ENCODE data around the gene BRICD5. TPM values are rescaled to one million over a fixed set of nuclear protein-coding genes. Genes with fewer than 3 reads are reported as not detected.

Gene BRICD5
- total and polyA plus RNA-seq, 4 donors = 2.1 to 13.5 (median 9.3) TPM

- Histone ChIP-seq H3K36me3 (ENCODE audit: control insufficient read depth in 4 of 4, insufficient read depth in 4 of 4, low read length in 4 of 4) (no peaks in the 10 kb centered on the region), H3K4me1 (ENCODE audit: control insufficient read depth in 5 of 5, insufficient read depth in 5 of 5, low read length in 5 of 5) (no peaks in the 10 kb centered on the region), H3K4me3 (no peak overlapping the region), H3K9ac (ENCODE audit: insufficient read depth in 1 of 2, low read length in 2 of 2) (no peak overlapping the region), H3K27ac (ENCODE audit: low read depth in 1 of 2, low read length in 1 of 2) (no peak overlapping the region), H3K27me3 (ENCODE audit: control insufficient read depth in 3 of 3, insufficient read depth in 3 of 3, low read length in 2 of 3) (no peaks in the 10 kb centered on the region), H3K9me3 (ENCODE audit: control insufficient read depth in 4 of 4, insufficient read depth in 3 of 4, low read length in 3 of 4) (no peaks in the 10 kb centered on the region)
- ATAC-seq (ENCODE audit: insufficient read depth, low FRiP score) (no peak), DNase-seq (no peak)
- no peak for TF ChIP-seq CTCF (IDR thresholded peaks at IDR 0.05; ENCODE audit: control extremely low read depth, extremely low read depth)
- WGBS, 2 donors = 88 to 92% methylated on average over 19 of the region's 19 CpGs
Observed at GRCh38 chr16:2184346-2184745, 26.3 kb downstream of the BRICD5 start.

GRCh38 chr16:2183671-2184070 is 27.0 kb downstream of the BRICD5 start:
- 93% methylated on average over 30 of the region's 30 CpGs for WGBS, 2 donors
- ATAC-seq (ENCODE audit: insufficient read depth, low FRiP score) = no peak
- no peak overlapping the region for H3K4me3 ChIP-seq

GRCh38 chr16:2181952-2182351 is 28.7 kb downstream of the BRICD5 start:
- 93% methylated on average over 20 of the region's 20 CpGs for WGBS, 2 donors
- H3K9me3 ChIP-seq (ENCODE audit: control insufficient read depth in 4 of 4, insufficient read depth in 3 of 4, low read length in 3 of 4) = no peaks in the 10 kb centered on the region
- H3K27me3 ChIP-seq (ENCODE audit: control insufficient read depth in 3 of 3, insufficient read depth in 3 of 3, low read length in 2 of 3) = no peaks in the 10 kb centered on the region
- H3K36me3 ChIP-seq (ENCODE audit: control insufficient read depth in 4 of 4, insufficient read depth in 4 of 4, low read length in 4 of 4) = peaks cover 0 to 13% (median 2%) of the 10 kb centered on the region in 4 donors
- TF ChIP-seq CTCF (IDR thresholded peaks at IDR 0.05; ENCODE audit: control extremely low read depth, extremely low read depth) = no peak
- ATAC-seq (ENCODE audit: insufficient read depth, low FRiP score) = no peak
- no peak overlapping the region for H3K27ac ChIP-seq (ENCODE audit: low read depth in 1 of 2, low read length in 1 of 2)
- no peak overlapping the region for H3K9ac ChIP-seq (ENCODE audit: insufficient read depth in 1 of 2, low read length in 2 of 2)
- H3K4me1 ChIP-seq (ENCODE audit: control insufficient read depth in 5 of 5, insufficient read depth in 5 of 5, low read length in 5 of 5) = no peaks in the 10 kb centered on the region
- no peak for DNase-seq
- no peak overlapping the region for H3K4me3 ChIP-seq

More at GRCh38 chr16:2183671-2184070, 27.0 kb downstream of the BRICD5 start:
- Histone ChIP-seq H3K9me3 (ENCODE audit: control insufficient read depth in 4 of 4, insufficient read depth in 3 of 4, low read length in 3 of 4) (no peaks in the 10 kb centered on the region), H3K27ac (ENCODE audit: low read depth in 1 of 2, low read length in 1 of 2) (no peak overlapping the region), H3K9ac (ENCODE audit: insufficient read depth in 1 of 2, low read length in 2 of 2) (no peak overlapping the region), H3K4me1 (ENCODE audit: control insufficient read depth in 5 of 5, insufficient read depth in 5 of 5, low read length in 5 of 5) (no peaks in the 10 kb centered on the region), H3K36me3 (ENCODE audit: control insufficient read depth in 4 of 4, insufficient read depth in 4 of 4, low read length in 4 of 4) (no peaks in the 10 kb centered on the region), H3K27me3 (ENCODE audit: control insufficient read depth in 3 of 3, insufficient read depth in 3 of 3, low read length in 2 of 3) (no peaks in the 10 kb centered on the region)
- TF ChIP-seq CTCF (IDR thresholded peaks at IDR 0.05; ENCODE audit: control extremely low read depth, extremely low read depth) = no peak
- DNase-seq = no peak

All from lung (tissue), 12 donors.